HCT116 (cell line): ENCODE results near the gene ARHGAP18. TPM values are rescaled to one million over a fixed set of nuclear protein-coding genes. Genes with fewer than 3 reads are reported as not detected.
"Not testable (repeated sequence)": the region's sequence is repeated elsewhere in the genome, so short reads cannot be mapped to it uniquely, and the experiment has no call there.

ENCODE experiments used
- ATAC-seq: fragments of 200-7000 bp; cut with Tn5 transposase; 2 replicates; pipeline ENCODE4 v1.9.1; 2020; ENCODE audit warnings: mild to moderate bottlenecking, moderate library complexity
- BruUV-seq: library from RNA; stranded (reverse); fragments of 400-500 nt; replicated peaks from 2 replicates; lab custom pipeline; 2021; lab: Mats Ljungman, UMichigan
- CTCF ChIA-PET: fragments of 300-600 bp; sonication (Branson Sonifier 250); formaldehyde crosslinking; loops from one replicate; lab custom pipeline; 2021; ENCODE audit warnings: antibody characterized with exemption; lab: Charles Lee
- POLR2A ChIA-PET: fragments of 300-600, 350-600 bp; sonication (Branson Sonifier 250); formaldehyde crosslinking; loops from one replicate; lab custom pipeline; 2021; ENCODE audit warnings: antibody characterized with exemption; lab: Charles Lee
- RAD21 ChIA-PET, 2 experiments: fragments of 300-600 bp; sonication (Branson Sonifier 250); formaldehyde crosslinking; loops; one replicate each; lab custom pipeline; 2023; ENCODE audit warnings: low total read pairs in 2 of 2; ENCODE audit not compliant: uncharacterized antibody in 2 of 2, unreplicated experiment in 2 of 2, low non-redundant PET in 1 of 2; lab: Charles Lee
- DNase-seq: peaks from one replicate; pipeline ENCODE4 v3.0.0-alpha.2; 2010; ENCODE audit warnings: low read depth, low spot score
- H2AFZ ChIP-seq: fragments of 200-600 bp; shearing (Covaris generic), sonication (generic); 2 replicates; pipeline ENCODE4 v1.6.1; 2017; ENCODE audit warnings: low read depth, mixed run types, mixed read lengths, antibody characterized with exemption, low read length; ENCODE audit not compliant: poor library complexity, severe bottlenecking
- H3K27ac ChIP-seq: 2 replicates; pipeline ENCODE4 v1.5.1; 2012; ENCODE audit warnings: low read depth, low read length
- H3K27me3 ChIP-seq: fragments of 200-600 bp; sonication (generic); 2 replicates; pipeline ENCODE4 v1.6.1; 2016; ENCODE audit warnings: mixed run types, low read length, mixed read lengths; ENCODE audit not compliant: insufficient read depth
- H3K36me3 ChIP-seq, 2 experiments: fragments of 200-500 bp in 1 of 2; fragments of 200-600 bp in 1 of 2; sonication (Bioruptor generic) in 1 of 2; sonication (generic) in 1 of 2; 2 replicates each; pipeline versions ENCODE4 v1.5.1 to v1.6.1; 2014 to 2016; ENCODE audit warnings: low read length in 2 of 2, inconsistent platforms in 1 of 2, mixed read lengths in 1 of 2, mixed run types in 1 of 2; ENCODE audit not compliant: insufficient read depth in 2 of 2, control insufficient read depth in 1 of 2
- H3K4me1 ChIP-seq, 2 experiments: fragments of 200-600 bp in 1 of 2; sonication (generic) in 1 of 2; 2 replicates each; pipeline versions ENCODE4 v1.5.1 to v1.6.1; 2012 to 2017; ENCODE audit warnings: low read length in 2 of 2, inconsistent platforms in 1 of 2, mild to moderate bottlenecking in 1 of 2, mixed read lengths in 1 of 2, mixed run types in 1 of 2, moderate library complexity in 1 of 2; ENCODE audit not compliant: insufficient read depth in 2 of 2, control insufficient read depth in 1 of 2
- H3K4me2 ChIP-seq: fragments of 200-600 bp; sonication (generic); 2 replicates; pipeline ENCODE4 v1.6.1; 2017; ENCODE audit warnings: mixed run types, low read length, mixed read lengths
- H3K4me3 ChIP-seq, 2 experiments: fragments of 200-600 bp in 1 of 2; sonication (generic) in 1 of 2; replicated peaks in 1 of 2; 2 replicates each; pipeline ENCODE4 v1.5.1; 2011 to 2016; ENCODE audit warnings: low read length in 2 of 2, control low read depth in 1 of 2, low read depth in 1 of 2, mild to moderate bottlenecking in 1 of 2, mixed read lengths in 1 of 2, mixed run types in 1 of 2
- H3K79me2 ChIP-seq: fragments of 200-600 bp; sonication (generic); 2 replicates; pipeline ENCODE4 v1.6.1; 2017; ENCODE audit warnings: mild to moderate bottlenecking, mixed run types, low read length, moderate library complexity, mixed read lengths; ENCODE audit not compliant: insufficient read depth
- H3K9ac ChIP-seq: fragments of 200-600 bp; sonication (generic); 2 replicates; pipeline ENCODE4 v1.6.1; 2016; ENCODE audit warnings: low read length, mixed read lengths
- H3K9me2 ChIP-seq: fragments of 200-600 bp; sonication (generic), shearing (Covaris generic); 2 replicates; pipeline ENCODE4 v1.6.1; 2017; ENCODE audit warnings: mixed run types, mild to moderate bottlenecking, moderate library complexity; ENCODE audit not compliant: insufficient read depth
- H3K9me3 ChIP-seq, 2 experiments: fragments of 200-500 bp in 1 of 2; fragments of 200-600 bp in 1 of 2; sonication (Bioruptor generic) in 1 of 2; sonication (generic) in 1 of 2; 2 replicates each; pipeline ENCODE4 v1.6.1; 2014 to 2017; ENCODE audit warnings: low read length in 2 of 2, mixed read lengths in 2 of 2, inconsistent platforms in 1 of 2, low read depth in 1 of 2, mild to moderate bottlenecking in 1 of 2, mixed run types in 1 of 2, moderate library complexity in 1 of 2; ENCODE audit not compliant: control insufficient read depth in 1 of 2, insufficient read depth in 1 of 2
- H4K20me1 ChIP-seq: fragments of 200-600 bp; sonication (generic), shearing (Covaris generic); 2 replicates; pipeline ENCODE4 v1.6.1; 2017; ENCODE audit warnings: mixed run types, mild to moderate bottlenecking, moderate library complexity; ENCODE audit not compliant: insufficient read depth
- CBX3 ChIP-seq: IDR thresholded peaks from 2 replicates; pipeline ENCODE4 v1.6.1; 2012; ENCODE audit warnings: low read depth
- CEBPB ChIP-seq: IDR thresholded peaks from 2 replicates; pipeline ENCODE4 v1.6.1; 2012; ENCODE audit warnings: low read depth
- CTCF ChIP-seq, 3 experiments: fragments of 200-600 bp in 1 of 3; sonication (generic) in 1 of 3; IDR thresholded peaks in 2 of 3; conservative IDR thresholded peaks in 1 of 3; 2 replicates each; pipeline ENCODE4 v1.5.1; 2012 to 2017; ENCODE audit warnings: low read depth in 2 of 3, low read length in 2 of 3, antibody characterized with exemption in 1 of 3, borderline replicate concordance in 1 of 3, control low read depth in 1 of 3, mild to moderate bottlenecking in 1 of 3, mixed read lengths in 1 of 3, mixed run types in 1 of 3, moderate library complexity in 1 of 3; ENCODE audit not compliant: insufficient read depth in 1 of 3
- JUND ChIP-seq: IDR thresholded peaks from 2 replicates; pipeline ENCODE4 v1.6.1; 2012
- POLR2AphosphoS5 ChIP-seq: IDR thresholded peaks from 2 replicates; pipeline ENCODE4 v1.6.1; 2011; ENCODE audit warnings: mild to moderate bottlenecking, low read depth, low read length, moderate library complexity
- RAD21 ChIP-seq: IDR thresholded peaks from 2 replicates; pipeline ENCODE4 v1.6.1; 2012; ENCODE audit warnings: low read depth, mild to moderate bottlenecking
- intact Hi-C: fragments of 100-400 bp; cut with micrococcal nuclease; formaldehyde crosslinking; loops from 2 replicates; pipeline ENCODE4 v1.10.0; 2022
- total RNA-seq: library from RNA; stranded (reverse); gene quantifications from one replicate; pipeline ENCODE4 v1.2.1, GENCODE V29; 2021; ENCODE audit not compliant: unreplicated experiment

Gene ARHGAP18
- total RNA-seq, 1 experiment from 2014 or later: 70.3 TPM

- TF ChIP-seq CTCF (IDR thresholded peaks at IDR 0.05 in 2 of 3, conservative IDR thresholded peaks at IDR 0.05 in 1 of 3; ENCODE audit: borderline replicate concordance in 1 of 3, insufficient read depth in 1 of 3, low read depth in 2 of 3, low read length in 2 of 3) (peak; percentile 55 to 80 (median 68); a peak in 5 of 6 replicates), CEBPB (peak; percentile 12; the same call in 1 of the 2 replicates), CBX3 (peak; percentile 61; the same call in 1 of the 2 replicates), POLR2AphosphoS5 (no peak), RAD21 (peak; percentile 85), JUND (no peak)
- TF ChIP-seq, all 23 proteins: peak for 4
- Histone ChIP-seq H3K4me2 (peak overlapping the region; percentile 47), H3K4me1 (peaks cover 12 to 13% of the 10 kb centered on the region in 2 experiments; a peak in 3 of 4 replicates), H3K4me3 (no peak overlapping the region), H3K27me3 (no peaks in the 10 kb centered on the region), H3K9me2 (no peaks in the 10 kb centered on the region), H3K36me3 (peaks cover 4 to 15% of the 10 kb centered on the region in 2 experiments), H2AFZ (no peak overlapping the region), H3K9ac (no peak overlapping the region), H3K9me3 (no peaks in the 10 kb centered on the region), H4K20me1 (no peaks in the 10 kb centered on the region), H3K79me2 (no peaks in the 10 kb centered on the region), H3K27ac (peak overlapping the region; percentile 40)
- ATAC-seq (peak; percentile 89), DNase-seq (peak; percentile 27)
- intact Hi-C loops: loop anchor here (1.0 to 10.0 kb wide), 4 partner anchors 76 to 1841 kb away; no protein-coding TSS in a partner anchor
- ChIA-PET RAD21 (interaction anchor here (0.5 to 0.8 kb wide), 2 partner anchors 74 to 178 kb away, joined by 3 to 5 read pairs; no protein-coding TSS in a partner anchor), POLR2A (no interaction called here), CTCF (interaction anchor here (0.8 to 1.1 kb wide), 2 partner anchors 75 to 76 kb away, joined by 3 to 5 read pairs; no protein-coding TSS in a partner anchor)
- BruUV-seq: no TSS peak
Measured at GRCh38 chr6:129575378-129576118, 134.4 kb downstream of the ARHGAP18 start.

GRCh38 chr6:129574605-129575004 is 135.4 kb downstream of the ARHGAP18 start:
- H3K36me3 ChIP-seq: peaks cover 0 to 13% of the 10 kb centered on the region in 2 experiments; a peak in 3 of 4 replicates
- CTCF ChIA-PET: interaction anchor here (0.8 to 1.1 kb wide), 2 partner anchors 74 to 75 kb away, joined by 3 to 5 read pairs; no protein-coding TSS in a partner anchor
- H4K20me1 ChIP-seq, H3K27me3 ChIP-seq, H3K27ac ChIP-seq, ATAC-seq, H3K9me2 ChIP-seq, H3K4me2 ChIP-seq, H3K79me2 ChIP-seq, H3K9me3 ChIP-seq, DNase-seq, H3K9ac ChIP-seq, H2AFZ ChIP-seq, POLR2A ChIA-PET, BruUV-seq, H3K4me3 ChIP-seq: not testable (repeated sequence)
- H3K4me1 ChIP-seq: peaks cover 12 to 13% of the 10 kb centered on the region in 2 experiments; a peak in 3 of 4 replicates
- RAD21 ChIA-PET: interaction anchor here (0.5 to 0.8 kb wide), 2 partner anchors 73 to 177 kb away, joined by 3 to 5 read pairs; no protein-coding TSS in a partner anchor
- intact Hi-C loops: loop anchor here (1.0 to 10.0 kb wide), 4 partner anchors 75 to 1840 kb away; no protein-coding TSS in a partner anchor

- H3K79me2 ChIP-seq, H3K4me3 ChIP-seq, CTCF ChIA-PET, H3K9me3 ChIP-seq, H3K27me3 ChIP-seq, H3K36me3 ChIP-seq, H3K27ac ChIP-seq, ATAC-seq, H3K4me2 ChIP-seq, BruUV-seq, H2AFZ ChIP-seq, H3K9me2 ChIP-seq, H3K9ac ChIP-seq, DNase-seq, H4K20me1 ChIP-seq, RAD21 ChIA-PET: not testable (repeated sequence)
- POLR2A ChIA-PET: interaction anchor here (0.7 kb wide), 1 partner anchor 315 kb away, joined by 4 read pairs; no protein-coding TSS in a partner anchor
- intact Hi-C loops: loop anchor here (10.0 kb wide), 3 partner anchors 766 to 1836 kb away; no protein-coding TSS in a partner anchor
- peaks cover 6 to 32% of the 10 kb centered on the region in 2 experiments; a peak in 3 of 4 replicates for H3K4me1 ChIP-seq
Measured at GRCh38 chr6:129570929-129571328, 139.0 kb downstream of the ARHGAP18 start.
